Activated T-helper 9 cell treated with anti-CD3 and anti-CD28 coated beads, Interleukin-2, amount 50 U/mL, for 16 hours (primary cell): Measurements from ENCODE around the gene GET3.

Experiments
- DNase-seq: peaks from one replicate; pipeline ENCODE4 v3.0.0-alpha.2; 2020; ENCODE audit warnings: low read depth

Gene GET3

GRCh38 chr19:12752056-12752781, 14.9 kb downstream of the GET3 start:
- DNase-seq, result no peak

GRCh38 chr19:12754465-12755196, 17.3 kb downstream of the GET3 start:
- no peak for DNase-seq

GRCh38 chr19:12756150-12756883, 19.0 kb downstream of the GET3 start:
- no peak for DNase-seq

- peak; percentile 53 for DNase-seq
These were observed 20.4 kb downstream of the GET3 start for GRCh38 chr19:12757544-12758274.

- DNase-seq, result no peak
These were observed 22.4 kb downstream of the GET3 start for GRCh38 chr19:12759686-12760085.

GRCh38 chr19:12763100-12763499, 25.8 kb downstream of the GET3 start:
- DNase-seq, result no peak

- no peak for DNase-seq
These were observed 27.4 kb downstream of the GET3 start for GRCh38 chr19:12764698-12765097.

- DNase-seq, result peak; percentile 77
These were observed 28.8 kb downstream of the GET3 start for GRCh38 chr19:12766051-12766521.

- no peak for DNase-seq
These were observed 29.9 kb downstream of the GET3 start for GRCh38 chr19:12767150-12767549.

GRCh38 chr19:12767666-12768065, 30.4 kb downstream of the GET3 start:
- no peak for DNase-seq

- DNase-seq, result peak; percentile 58
These were observed 32.4 kb downstream of the GET3 start for GRCh38 chr19:12769689-12770088.

GRCh38 chr19:12770922-12771321, 33.6 kb downstream of the GET3 start:
- no peak for DNase-seq

GRCh38 chr19:12772323-12772722, 35.0 kb downstream of the GET3 start:
- no peak for DNase-seq

- no peak for DNase-seq
These were observed 36.3 kb downstream of the GET3 start for GRCh38 chr19:12773571-12773970.

- no peak for DNase-seq
These were observed 37.6 kb downstream of the GET3 start, which contains the start of gene HOOK2 for GRCh38 chr19:12774588-12775555. HOOK2 (minus strand) TSS chr19:12775552; CDS start chr19:12775449, 103 bp downstream.

- peak; percentile 79 for DNase-seq
These were observed 40.1 kb downstream of the GET3 start for GRCh38 chr19:12777217-12778016.

- DNase-seq, result no peak
These were observed 41.0 kb downstream of the GET3 start for GRCh38 chr19:12778017-12778904.

GRCh38 chr19:12778905-12779161, 41.5 kb downstream of the GET3 start:
- no peak for DNase-seq
